SK-N-SH (cell line): Measurements from ENCODE around the gene PET100.

Experiments used
- CTCF ChIP-seq: fragments of 200-600 bp; sonication (generic); IDR thresholded peaks from 2 replicates; pipeline ENCODE4 v1.6.1; 2017; ENCODE audit warnings: antibody characterized with exemption, mild to moderate bottlenecking, moderate library complexity
- EZH2phosphoT487 ChIP-seq: fragments of 200-600 bp; sonication (generic); IDR thresholded peaks from 2 replicates; pipeline ENCODE4 v1.6.1; 2017; ENCODE audit warnings: low read depth, mixed run types, mild to moderate bottlenecking, antibody characterized with exemption, moderate library complexity, borderline replicate concordance
- FOXM1 ChIP-seq: IDR thresholded peaks from 2 replicates; pipeline ENCODE4 v1.4.0; 2012; ENCODE audit warnings: low read depth, mild to moderate bottlenecking
- GATA2 ChIP-seq: sonication (generic); formaldehyde crosslinking; IDR thresholded peaks from 2 replicates; pipeline ENCODE4 v1.5.0; 2020; ENCODE audit warnings: mild to moderate bottlenecking, missing genetic modification reagents
- MAX ChIP-seq: IDR thresholded peaks from 2 replicates; pipeline ENCODE4 v1.4.0; 2012; ENCODE audit warnings: low read depth

GRCh38 chr19:7658219-7658686, 28.7 kb downstream of the PET100 start:
- no peak for TF ChIP-seq CTCF
- TF ChIP-seq FOXM1: no peak
- TF ChIP-seq GATA2 (CRISPR knock-in tag): no peak
- no peak for TF ChIP-seq EZH2phosphoT487
- TF ChIP-seq MAX: no peak
